ENCODE measurements around the gene ANKS1B. TPM values are rescaled to one million over a fixed set of nuclear protein-coding genes. Genes with fewer than 3 reads are reported as not detected.

The ANKS1B gene
- total RNA-seq, 1 donor, result not detected

GRCh38 chr12:99108924-99109323 is 875.8 kb downstream of the ANKS1B start:
- no peak for DNase-seq (ENCODE audit: low read depth in 2 of 3, low spot score in 2 of 3)

- no peak for DNase-seq (ENCODE audit: low read depth in 2 of 3, low spot score in 2 of 3)
Measured at GRCh38 chr12:99099786-99100185, 885.0 kb downstream of the ANKS1B start.

- DNase-seq (ENCODE audit: low read depth in 2 of 3, low spot score in 2 of 3), result no peak
Measured at GRCh38 chr12:99097171-99097570, 887.6 kb downstream of the ANKS1B start.

GRCh38 chr12:99093166-99093565 is 891.6 kb downstream of the ANKS1B start:
- no peak for DNase-seq (ENCODE audit: low read depth in 2 of 3, low spot score in 2 of 3)

- no peak for DNase-seq (ENCODE audit: low read depth in 2 of 3, low spot score in 2 of 3)
Measured at GRCh38 chr12:99092100-99092851, 892.5 kb downstream of the ANKS1B start.

GRCh38 chr12:99087278-99087677 is 897.5 kb downstream of the ANKS1B start:
- DNase-seq (ENCODE audit: low read depth in 2 of 3, low spot score in 2 of 3), result no peak

GRCh38 chr12:99079811-99080210 is 904.9 kb downstream of the ANKS1B start:
- DNase-seq (ENCODE audit: low read depth in 2 of 3, low spot score in 2 of 3), result no peak

GRCh38 chr12:99068993-99069747 is 915.6 kb downstream of the ANKS1B start:
- no peak for DNase-seq (ENCODE audit: low read depth in 2 of 3, low spot score in 2 of 3)

- no peak for DNase-seq (ENCODE audit: low read depth in 2 of 3, low spot score in 2 of 3)
Measured at GRCh38 chr12:99067171-99067785, 917.5 kb downstream of the ANKS1B start.

- DNase-seq (ENCODE audit: low read depth in 2 of 3, low spot score in 2 of 3), result no peak
Measured at GRCh38 chr12:99066726-99067125, 918.0 kb downstream of the ANKS1B start.

GRCh38 chr12:99063182-99063581 is 921.6 kb downstream of the ANKS1B start:
- DNase-seq (ENCODE audit: low read depth in 2 of 3, low spot score in 2 of 3), result no peak

GRCh38 chr12:99059824-99060511 is 924.8 kb downstream of the ANKS1B start:
- no peak for DNase-seq (ENCODE audit: low read depth in 2 of 3, low spot score in 2 of 3)

GRCh38 chr12:99057670-99058069 is 927.1 kb downstream of the ANKS1B start:
- DNase-seq (ENCODE audit: low read depth in 2 of 3, low spot score in 2 of 3), result no peak

- DNase-seq (ENCODE audit: low read depth in 2 of 3, low spot score in 2 of 3), result no peak
Measured at GRCh38 chr12:99056186-99056585, 928.5 kb downstream of the ANKS1B start.

- no peak for DNase-seq (ENCODE audit: low read depth in 2 of 3, low spot score in 2 of 3)
Measured at GRCh38 chr12:99055299-99055698, 929.4 kb downstream of the ANKS1B start.

GRCh38 chr12:99054601-99055128 is 930.1 kb downstream of the ANKS1B start:
- no peak for DNase-seq (ENCODE audit: low read depth in 2 of 3, low spot score in 2 of 3)

- no peak for DNase-seq (ENCODE audit: low read depth in 2 of 3, low spot score in 2 of 3)
Measured at GRCh38 chr12:99053616-99054362, 930.9 kb downstream of the ANKS1B start.

GRCh38 chr12:99049774-99050173 is 935.0 kb downstream of the ANKS1B start:
- DNase-seq (ENCODE audit: low read depth in 2 of 3, low spot score in 2 of 3), result no peak

GRCh38 chr12:99045158-99045557 is 939.6 kb downstream of the ANKS1B start:
- no peak for DNase-seq (ENCODE audit: low read depth in 2 of 3, low spot score in 2 of 3)

- DNase-seq (ENCODE audit: low read depth in 2 of 3, low spot score in 2 of 3), result peak in 2 of 3 donors; percentile 29 to 54
Measured at GRCh38 chr12:99043319-99043914, 941.3 kb downstream of the ANKS1B start.
